H9 (cell line): ENCODE data around the gene MSLN. TPM values are rescaled to one million over a fixed set of nuclear protein-coding genes. Genes with fewer than 3 reads are reported as not detected.

Source experiments
- DNase-seq: peaks from one replicate; pipeline ENCODE4 v3.0.0-alpha.2; 2017
- H2AFZ ChIP-seq: one replicate; pipeline ENCODE4 v1.6.1; 2013; ENCODE audit warnings: mild to moderate bottlenecking, low read length, control low read depth, moderate library complexity
- H2AK5ac ChIP-seq: 2 replicates; pipeline ENCODE4 v1.6.1; 2013; ENCODE audit warnings: low read length, control low read depth, mixed read lengths; ENCODE audit not compliant: insufficient read length
- H2BK120ac ChIP-seq: one replicate; pipeline ENCODE4 v1.6.1; 2013; ENCODE audit warnings: low read depth, mild to moderate bottlenecking, low read length, control low read depth, inconsistent platforms; ENCODE audit not compliant: poor library complexity, severe bottlenecking
- H2BK12ac ChIP-seq: 2 replicates; pipeline ENCODE4 v1.6.1; 2013; ENCODE audit warnings: low read length, control low read depth, mixed read lengths, low read depth; ENCODE audit not compliant: insufficient read length
- H2BK15ac ChIP-seq: 2 replicates; pipeline ENCODE4 v1.6.1; 2013; ENCODE audit warnings: low read depth, low read length, control low read depth
- H2BK20ac ChIP-seq: one replicate; pipeline ENCODE4 v1.6.1; 2013; ENCODE audit warnings: low read depth, mild to moderate bottlenecking, low read length, control low read depth, inconsistent platforms; ENCODE audit not compliant: poor library complexity, severe bottlenecking
- H2BK5ac ChIP-seq: 2 replicates; pipeline ENCODE4 v1.6.1; 2013; ENCODE audit warnings: low read length, control low read depth, mixed read lengths; ENCODE audit not compliant: insufficient read length
- H3K14ac ChIP-seq: 2 replicates; pipeline ENCODE4 v1.6.1; 2013; ENCODE audit warnings: low read length, control low read depth; ENCODE audit not compliant: insufficient read depth
- H3K18ac ChIP-seq: 2 replicates; pipeline ENCODE4 v1.6.1; 2013; ENCODE audit warnings: low read depth, mild to moderate bottlenecking, mixed read lengths, low read length, control low read depth; ENCODE audit not compliant: insufficient read length
- H3K23ac ChIP-seq: 2 replicates; pipeline ENCODE4 v1.6.1; 2013; ENCODE audit warnings: low read length, control low read depth, mixed read lengths, low read depth; ENCODE audit not compliant: insufficient read length
- H3K23me2 ChIP-seq: 2 replicates; pipeline ENCODE4 v1.6.1; 2013; ENCODE audit warnings: low read depth, mild to moderate bottlenecking, mixed read lengths, low read length, control low read depth; ENCODE audit not compliant: insufficient read length, poor library complexity, severe bottlenecking
- H3K27ac ChIP-seq: 2 replicates; pipeline ENCODE4 v1.5.1; 2013; ENCODE audit warnings: low read length, control low read depth, mixed read lengths, low read depth; ENCODE audit not compliant: insufficient read length
- H3K27me3 ChIP-seq: 2 replicates; pipeline ENCODE4 v1.6.1; 2013; ENCODE audit warnings: low read length, control low read depth, inconsistent platforms; ENCODE audit not compliant: insufficient read depth
- H3K4ac ChIP-seq: 2 replicates; pipeline ENCODE4 v1.6.1; 2013; ENCODE audit warnings: low read depth, mild to moderate bottlenecking, control low read depth, inconsistent platforms, low read length, moderate library complexity
- H3K4me1 ChIP-seq: 2 replicates; pipeline ENCODE4 v1.6.1; 2013; ENCODE audit warnings: low read length, control low read depth, inconsistent platforms; ENCODE audit not compliant: insufficient read depth
- H3K4me2 ChIP-seq: 2 replicates; pipeline ENCODE4 v1.6.1; 2013; ENCODE audit warnings: low read length, control low read depth, mixed read lengths; ENCODE audit not compliant: insufficient read length, insufficient read depth
- H3K56ac ChIP-seq: 2 replicates; pipeline ENCODE4 v1.6.1; 2013; ENCODE audit warnings: low read depth, mild to moderate bottlenecking, mixed read lengths, low read length, control low read depth; ENCODE audit not compliant: insufficient read length
- H3K79me1 ChIP-seq: 2 replicates; pipeline ENCODE4 v1.6.1; 2013; ENCODE audit warnings: low read depth, mild to moderate bottlenecking, moderate library complexity, low read length, control low read depth, inconsistent platforms; ENCODE audit not compliant: insufficient read depth, poor library complexity, severe bottlenecking
- H3K79me2 ChIP-seq: 2 replicates; pipeline ENCODE4 v1.6.1; 2013; ENCODE audit warnings: low read length, control low read depth, inconsistent platforms; ENCODE audit not compliant: insufficient read depth
- H3K9ac ChIP-seq: 2 replicates; pipeline ENCODE4 v1.6.1; 2013; ENCODE audit warnings: low read length, control low read depth, mixed read lengths; ENCODE audit not compliant: insufficient read length; ENCODE audit errors: extremely low read depth
- H3K9me3 ChIP-seq: one replicate; pipeline ENCODE4 v1.6.1; 2013; ENCODE audit warnings: low read depth, low read length, inconsistent platforms; ENCODE audit not compliant: control insufficient read depth
- H3T11ph ChIP-seq: one replicate; pipeline ENCODE4 v1.6.1; 2013; ENCODE audit warnings: mild to moderate bottlenecking, low read length, control low read depth, inconsistent platforms
- H4K20me1 ChIP-seq: one replicate; pipeline ENCODE4 v1.6.1; 2013; ENCODE audit not compliant: control insufficient read depth, insufficient read length, insufficient read depth
- H4K5ac ChIP-seq: 2 replicates; pipeline ENCODE4 v1.6.1; 2013; ENCODE audit warnings: low read depth, mild to moderate bottlenecking, mixed read lengths, low read length, control low read depth; ENCODE audit not compliant: insufficient read length
- H4K8ac ChIP-seq: replicated peaks from 2 replicates; pipeline ENCODE4 v1.6.1; 2013; ENCODE audit warnings: low read length, control low read depth, mixed read lengths, low read depth; ENCODE audit not compliant: insufficient read length
- H4K91ac ChIP-seq: 2 replicates; pipeline ENCODE4 v1.6.1; 2013; ENCODE audit warnings: low read depth, mild to moderate bottlenecking, moderate library complexity, mixed read lengths, low read length, control low read depth; ENCODE audit not compliant: insufficient read length
- H3K27ac Mint-ChIP-seq, 3 experiments: 2 replicates in 2 of 3; 3 replicates in 1 of 3; pipeline ENCODE4 v1.8.0; 2020 to 2021; ENCODE audit warnings: mixed read lengths in 3 of 3, mild to moderate bottlenecking in 1 of 3, moderate library complexity in 1 of 3
- H3K27me3 Mint-ChIP-seq: 2 replicates; pipeline ENCODE4 v1.8.0; 2021; ENCODE audit warnings: low read depth, mild to moderate bottlenecking, moderate library complexity, mixed read lengths
- H3K36me3 Mint-ChIP-seq, 3 experiments: 2 replicates in 2 of 3; 3 replicates in 1 of 3; pipeline ENCODE4 v1.8.0; 2020 to 2021; ENCODE audit warnings: low read depth in 3 of 3, mixed read lengths in 3 of 3; ENCODE audit not compliant: insufficient read depth in 1 of 3
- H3K4me1 Mint-ChIP-seq, 2 experiments: 2 replicates each; pipeline ENCODE4 v1.8.0; 2020; ENCODE audit warnings: mixed read lengths in 2 of 2
- H3K4me3 Mint-ChIP-seq, 2 experiments: 2 replicates in 1 of 2; 3 replicates in 1 of 2; pipeline ENCODE4 v1.8.0; 2020 to 2021; ENCODE audit warnings: mild to moderate bottlenecking in 2 of 2, mixed read lengths in 2 of 2, moderate library complexity in 1 of 2
- H3K9me3 Mint-ChIP-seq, 2 experiments: 2 replicates in 1 of 2; 3 replicates in 1 of 2; pipeline ENCODE4 v1.8.0; 2020; ENCODE audit warnings: mild to moderate bottlenecking in 2 of 2, mixed read lengths in 2 of 2, moderate library complexity in 1 of 2
- CTCF ChIP-seq: fragments of 200-600 bp; sonication (generic); conservative IDR thresholded peaks from 3 replicates; pipeline ENCODE4 v1.8.0; 2021; ENCODE audit warnings: antibody characterized with exemption, mild to moderate bottlenecking
- WGBS: extraction: QIAGEN DNeasy Blood & Tissue Kit; methylation state at CpG from one replicate; pipeline ENCODE4 v1.1.7; 2013; ENCODE audit warnings: missing lambda C conversion rate, low lambda C conversion rate, mixed read lengths; ENCODE audit not compliant: insufficient read length; ENCODE audit errors: extremely low coverage; 5-methylcytosine and 5-hydroxymethylcytosine counted together
- total RNA-seq: library from RNA; stranded (reverse); gene quantifications from 2 replicates; pipeline ENCODE4 v1.2.1, GENCODE V29; 2021

The MSLN gene
- total RNA-seq, 1 experiment from 2014 or later = 0.22 TPM

- H3K27ac Mint-ChIP-seq = peak overlapping the region in 2 of 3 experiments; percentile 44 to 59; a peak in 3 of 7 replicates
- peaks cover 8 to 28% (median 25%) of the 10 kb centered on the region in 3 experiments; a peak in 6 of 7 replicates for H3K36me3 Mint-ChIP-seq
- Histone ChIP-seq H3K9me3 (no peaks in the 10 kb centered on the region), H4K91ac (no peak overlapping the region), H3T11ph (no peak overlapping the region), H2BK15ac (no peak overlapping the region), H4K20me1 (no peaks in the 10 kb centered on the region), H2BK12ac (no peak overlapping the region), H4K5ac (no peak overlapping the region), H3K79me1 (peaks cover 2% of the 10 kb centered on the region), H2BK5ac (no peak overlapping the region), H3K14ac (no peak overlapping the region; the same call in 1 of the 2 replicates), H2AK5ac (no peak overlapping the region), H3K9ac (peak overlapping the region; percentile 63), H2BK20ac (no peak overlapping the region), H3K23ac (no peak overlapping the region), H3K4ac (no peak overlapping the region), H4K8ac (no peak overlapping the region), H3K56ac (no peak overlapping the region), H3K23me2 (peaks cover 11% of the 10 kb centered on the region), H3K4me1 (no peaks in the 10 kb centered on the region), H3K27me3 (no peaks in the 10 kb centered on the region), H3K18ac (no peak overlapping the region), H2BK120ac (no peak overlapping the region), H3K4me2 (peak overlapping the region; percentile 88), H3K79me2 (no peaks in the 10 kb centered on the region; the same call in 1 of the 2 replicates), H3K27ac (no peak overlapping the region), H2AFZ (no peak overlapping the region)
- no peak for DNase-seq
- no peaks in the 10 kb centered on the region for H3K27me3 Mint-ChIP-seq
- WGBS = no CpG with 5 or more reads among the region's 47 CpGs
- peaks cover 0 to 2% of the 10 kb centered on the region in 2 experiments; a peak in 1 of 4 replicates for H3K4me1 Mint-ChIP-seq
- no peak for TF ChIP-seq CTCF
- H3K9me3 Mint-ChIP-seq = no peaks in the 10 kb centered on the region
- peak overlapping the region; percentile 87 to 93 for H3K4me3 Mint-ChIP-seq
Measured at GRCh38 chr16:787321-787966, 26.9 kb downstream of the MSLN start.
